Sigmoid colon (tissue), 7 donors: Measurements from ENCODE around the gene CLIC4. TPM values are rescaled to one million over a fixed set of nuclear protein-coding genes. Genes with fewer than 3 reads are reported as not detected.

Experiments
- DNase-seq: peaks from one replicate; pipeline ENCODE4 v3.0.0-alpha.2; 2019
- H3K27ac ChIP-seq, 4 donors: fragments of 200-600 bp; sonication (generic); one replicate each; pipeline ENCODE4 v1.5.1; 2016 to 2019; ENCODE audit warnings: mild to moderate bottlenecking in 1 of 4
- H3K27me3 ChIP-seq, 3 donors: fragments of 200-600 bp; sonication (generic); one replicate each; pipeline ENCODE4 v1.5.1; 2019; ENCODE audit warnings: mild to moderate bottlenecking in 1 of 3
- H3K36me3 ChIP-seq, 4 donors: fragments of 200-600 bp; sonication (generic); one replicate each; pipeline ENCODE4 v1.5.1; 2016 to 2019
- H3K4me1 ChIP-seq, 4 donors: fragments of 200-600 bp; sonication (generic); one replicate each; pipeline ENCODE4 v1.5.1; 2017 to 2019
- H3K4me3 ChIP-seq, 4 donors: fragments of 200-600 bp; sonication (generic); one replicate each; pipeline ENCODE4 v1.5.1; 2017 to 2019; ENCODE audit warnings: mild to moderate bottlenecking in 2 of 4, moderate library complexity in 1 of 4
- H3K9me3 ChIP-seq, 4 donors: fragments of 200-600 bp in 3 of 4; sonication (generic) in 3 of 4; one replicate each; pipeline versions ENCODE4 v1.5.1 to v1.6.1; 2013 to 2019
- CTCF ChIP-seq, 4 experiments: fragments of 450-650 bp in 3 of 4; fragments of 200-600 bp in 1 of 4; IDR thresholded peaks; one replicate each; pipeline ENCODE4 v1.5.1; 2016 to 2019; ENCODE audit warnings: antibody characterized with exemption in 4 of 4, mild to moderate bottlenecking in 3 of 4, moderate library complexity in 2 of 4
- EP300 ChIP-seq, 4 donors: sonication (generic); formaldehyde crosslinking; IDR thresholded peaks; one replicate each; pipeline ENCODE4 v1.6.1; 2017; ENCODE audit warnings: antibody characterized with exemption in 4 of 4
- POLR2A ChIP-seq, 2 donors: fragments of 450-650 bp; IDR thresholded peaks; one replicate each; pipeline ENCODE4 v1.6.1; 2016; ENCODE audit warnings: antibody characterized with exemption in 2 of 2, mild to moderate bottlenecking in 2 of 2, moderate library complexity in 2 of 2
- POLR2AphosphoS5 ChIP-seq, 4 donors: sonication (generic); formaldehyde crosslinking; IDR thresholded peaks; one replicate each; pipeline ENCODE4 v1.6.1; 2017; ENCODE audit warnings: antibody characterized with exemption in 4 of 4
- WGBS, 2 donors: extraction: QIAGEN DNeasy Blood & Tissue Kit; methylation state at CpG; one replicate each; pipeline ENCODE4 v1.1.7; 2013; 5-methylcytosine and 5-hydroxymethylcytosine counted together
- intact Hi-C: fragments of 100-400 bp; cut with DNase I; formaldehyde crosslinking; loops from one replicate; pipeline ENCODE4 v1.15.1; 2023
- polyA plus RNA-seq, 3 donors: library from polyadenylated mRNA; stranded (reverse); fragments of 200-250 nt; gene quantifications; one replicate each; pipeline ENCODE4 v1.2.3, GENCODE V29; 2013
- total RNA-seq, 4 donors: library from RNA; depleted of rRNA; stranded (reverse); fragments of >200 nt; gene quantifications; one replicate each; pipeline ENCODE4 v1.1.0, GENCODE V29; 2016
- donor health status: healthy with polysubstance abuse.
- donor health status: Bipolar disorder and iron deficiency.
- donor health status: healthy.

The CLIC4 gene
- total and polyA plus RNA-seq, 7 donors, result 37.8 to 443 (median 334) TPM

- Histone ChIP-seq H3K9me3 (no peaks in the 10 kb centered on the region), H3K27me3 (no peaks in the 10 kb centered on the region), H3K36me3 (no peaks in the 10 kb centered on the region), H3K4me1 (peaks cover 0 to 66% (median 60%) of the 10 kb centered on the region in 4 donors), H3K4me3 (no peak overlapping the region), H3K27ac (peak overlapping the region; percentile 47 to 94 (median 70))
- WGBS, 2 donors, result 66 to 71% methylated on average over 8 of the region's 8 CpGs
- intact Hi-C loops, result no loop called here
- DNase-seq, result no peak
- TF ChIP-seq CTCF (IDR thresholded peaks at IDR 0.05), result no peak
- no peak for TF ChIP-seq POLR2AphosphoS5 (IDR thresholded peaks at IDR 0.05)
- no peak for TF ChIP-seq EP300 (IDR thresholded peaks at IDR 0.05)
- no peak for TF ChIP-seq POLR2A (IDR thresholded peaks at IDR 0.05)
Observed at GRCh38 chr1:24765308-24765988, 20.2 kb downstream of the CLIC4 start.

- H3K4me3 ChIP-seq, result no peak overlapping the region
- H3K27ac ChIP-seq, result peak overlapping the region in 3 of 4 donors; percentile 15 to 94 (median 89)
- H3K27me3 ChIP-seq, result no peaks in the 10 kb centered on the region
- 89 to 92% methylated on average over 1 of the region's 1 CpG for WGBS, 2 donors
- H3K4me1 ChIP-seq, result peaks cover 0 to 67% (median 60%) of the 10 kb centered on the region in 4 donors
- no peak for TF ChIP-seq EP300 (IDR thresholded peaks at IDR 0.05)
- no peak for TF ChIP-seq POLR2AphosphoS5 (IDR thresholded peaks at IDR 0.05)
- TF ChIP-seq CTCF (IDR thresholded peaks at IDR 0.05), result no peak
- TF ChIP-seq POLR2A (IDR thresholded peaks at IDR 0.05), result no peak
- no peaks in the 10 kb centered on the region for H3K36me3 ChIP-seq
- DNase-seq, result no peak
- intact Hi-C loops, result no loop called here
- no peaks in the 10 kb centered on the region for H3K9me3 ChIP-seq
Observed at GRCh38 chr1:24767351-24767750, 22.1 kb downstream of the CLIC4 start.

DNA sequence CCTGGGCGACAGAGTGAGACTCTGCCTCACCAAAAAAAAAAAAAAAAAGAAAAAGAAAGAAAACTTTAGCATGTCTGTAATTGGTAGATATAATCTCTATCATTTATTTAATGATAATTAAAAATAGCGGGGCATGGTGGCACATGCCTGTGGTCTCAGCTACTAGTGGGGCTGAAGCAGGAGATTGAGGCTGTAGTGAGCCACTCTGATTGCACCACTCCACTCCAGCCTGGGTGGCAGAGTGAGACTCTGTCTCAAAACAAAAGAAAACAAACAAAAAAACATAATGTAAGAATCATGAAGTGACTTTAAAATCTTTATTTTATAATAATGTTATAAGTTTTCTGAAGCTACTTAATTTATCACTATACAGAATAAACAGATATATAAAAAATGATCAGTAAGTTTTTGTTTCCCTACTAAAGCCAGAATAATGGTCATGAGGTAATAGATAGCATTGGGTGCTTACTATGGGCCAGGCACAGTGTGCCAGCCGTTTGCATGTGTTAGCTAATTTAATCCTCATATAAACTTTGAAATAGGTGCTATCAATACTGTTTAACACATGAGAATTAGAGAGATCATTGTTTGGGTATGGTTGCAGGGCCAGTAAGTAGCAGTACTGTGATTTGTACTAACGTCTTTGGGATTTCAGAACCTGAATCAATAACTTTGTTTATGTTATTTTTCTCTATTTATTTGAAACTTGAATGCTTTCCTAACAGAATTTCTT, 23.8 kb downstream of the CLIC4 start:
- Histone ChIP-seq H3K4me1 (peaks cover 0 to 53% (median 49%) of the 10 kb centered on the region in 4 donors), H3K36me3 (no peaks in the 10 kb centered on the region), H3K27me3 (no peaks in the 10 kb centered on the region), H3K9me3 (no peaks in the 10 kb centered on the region), H3K27ac (peak overlapping the region; percentile 83 to 94 (median 89)), H3K4me3 (no peak overlapping the region)
- DNase-seq, result no peak
- WGBS, 2 donors, result 73 to 75% methylated on average over 4 of the region's 4 CpGs
- intact Hi-C loops, result no loop called here
- TF ChIP-seq POLR2A (IDR thresholded peaks at IDR 0.05) (no peak), CTCF (IDR thresholded peaks at IDR 0.05) (no peak)

DNA sequence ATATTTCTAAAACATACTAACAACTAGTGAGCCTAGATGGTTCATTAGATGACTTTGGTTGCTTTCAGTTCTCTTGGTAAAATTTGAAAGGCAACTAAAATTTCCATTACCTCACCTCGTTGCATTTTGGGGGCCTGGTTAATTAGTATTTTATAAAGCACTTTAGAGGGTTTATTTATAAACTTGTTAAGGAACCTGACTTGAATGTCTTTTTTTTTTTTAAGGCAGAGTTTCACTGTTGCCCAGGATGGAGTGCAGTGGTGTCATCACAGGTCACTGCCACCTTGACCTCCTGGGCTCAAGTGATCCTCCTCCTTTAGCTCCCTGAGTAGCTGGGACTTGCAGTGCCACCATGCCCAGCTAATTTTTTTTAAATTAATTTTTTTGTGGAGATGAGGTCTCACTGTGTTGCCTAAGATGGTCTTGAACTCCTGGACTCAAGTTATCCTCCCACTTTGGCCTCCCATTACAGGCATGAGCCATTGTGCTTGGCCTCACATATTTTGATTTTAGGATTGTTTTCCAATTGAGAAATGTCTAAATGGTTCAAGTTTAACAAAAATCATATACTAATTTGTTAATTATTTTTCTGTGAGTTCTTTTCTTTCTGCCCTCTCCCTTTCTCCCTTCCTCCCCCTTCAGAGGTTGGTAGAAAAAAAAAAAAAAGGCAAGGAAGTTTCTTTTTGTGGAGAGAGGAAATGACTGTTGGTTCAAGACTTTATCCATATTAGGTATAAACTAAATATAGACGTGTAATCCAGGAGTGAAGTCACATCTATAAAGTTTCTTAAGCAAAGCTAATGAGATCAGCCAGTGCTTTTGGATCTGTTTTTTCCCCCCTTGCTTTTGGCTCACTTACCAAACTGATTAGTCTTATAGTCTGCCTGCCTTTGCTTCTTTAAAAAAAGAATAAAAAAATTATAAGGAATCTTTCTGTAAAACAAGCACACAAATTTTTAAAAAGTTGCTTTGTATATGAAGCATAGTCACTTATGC, 24.7 kb downstream of the CLIC4 start:
- TF ChIP-seq EP300 (IDR thresholded peaks at IDR 0.05) (peak in 2 of 4 donors; percentile 53 to 71), POLR2A (IDR thresholded peaks at IDR 0.05) (no peak), POLR2AphosphoS5 (IDR thresholded peaks at IDR 0.05) (peak; percentile 45 to 65 (median 56)), CTCF (IDR thresholded peaks at IDR 0.05) (no peak)
- Histone ChIP-seq H3K27me3 (no peaks in the 10 kb centered on the region), H3K9me3 (no peaks in the 10 kb centered on the region), H3K4me3 (peak overlapping the region in 2 of 4 donors; percentile 12 to 15), H3K36me3 (no peaks in the 10 kb centered on the region), H3K4me1 (peaks cover 0 to 47% (median 45%) of the 10 kb centered on the region in 4 donors), H3K27ac (peak overlapping the region; percentile 83 to 94 (median 89))
- DNase-seq, result no peak
- WGBS, 2 donors, result 27 to 30% methylated on average over 2 of the region's 2 CpGs
- intact Hi-C loops, result loop anchor here (2.0 kb wide), 1 partner anchor 23 kb away; no protein-coding TSS in a partner anchor
